Measurements from ENCODE around the gene FBXO34. TPM values are rescaled to one million over a fixed set of nuclear protein-coding genes. Genes with fewer than 3 reads are reported as not detected.
A peak's percentile ranks its signal among the peaks of the same experiment; 100 is the strongest.
"Not testable (repeated sequence)": the region's sequence is repeated elsewhere in the genome, so short reads cannot be mapped to it uniquely, and the experiment has no call there.

FBXO34 gene
- total RNA-seq, 2 experiments from 2014 or later = 18.5 to 18.9 TPM

DNA sequence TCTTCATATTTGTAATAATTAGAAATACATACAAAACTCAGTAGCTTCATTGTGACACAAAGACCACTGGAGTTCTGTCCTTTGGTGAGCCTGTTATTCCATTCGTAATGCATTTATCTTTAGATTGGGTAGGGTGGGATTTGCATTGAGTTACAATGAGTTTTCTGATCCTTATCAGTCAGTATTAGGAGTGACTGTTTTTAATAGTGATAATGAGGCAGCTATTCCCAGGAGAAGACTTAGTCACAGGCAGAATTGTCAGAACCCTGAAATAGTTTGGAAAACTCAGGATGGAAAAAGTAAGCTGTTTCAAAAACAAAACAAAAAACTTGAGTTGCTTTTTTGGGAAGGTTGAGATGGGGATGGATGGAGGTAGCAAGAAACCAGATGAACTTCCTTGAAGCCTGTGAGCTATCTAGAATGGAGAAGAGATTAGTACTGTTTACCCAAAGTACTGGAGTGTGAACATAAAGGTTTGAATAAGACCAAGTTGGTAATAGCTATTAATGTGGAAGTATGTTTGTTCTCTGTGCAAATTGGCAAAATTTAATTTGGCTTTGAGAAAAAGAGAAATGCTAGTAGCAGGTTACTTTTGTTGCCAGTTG, 38.6 kb downstream of the FBXO34 start:
- H3K9me3 Mint-ChIP-seq (ENCODE audit: low read depth) = peaks cover 25% of the 10 kb centered on the region
- POLR2A ChIA-PET = interaction anchor here (0.6 kb wide), 1 partner anchor 209 kb away, joined by 13 read pairs; no protein-coding TSS in a partner anchor
- intact Hi-C loops (cut with DNase I, micrococcal nuclease) = no loop called here

DNA sequence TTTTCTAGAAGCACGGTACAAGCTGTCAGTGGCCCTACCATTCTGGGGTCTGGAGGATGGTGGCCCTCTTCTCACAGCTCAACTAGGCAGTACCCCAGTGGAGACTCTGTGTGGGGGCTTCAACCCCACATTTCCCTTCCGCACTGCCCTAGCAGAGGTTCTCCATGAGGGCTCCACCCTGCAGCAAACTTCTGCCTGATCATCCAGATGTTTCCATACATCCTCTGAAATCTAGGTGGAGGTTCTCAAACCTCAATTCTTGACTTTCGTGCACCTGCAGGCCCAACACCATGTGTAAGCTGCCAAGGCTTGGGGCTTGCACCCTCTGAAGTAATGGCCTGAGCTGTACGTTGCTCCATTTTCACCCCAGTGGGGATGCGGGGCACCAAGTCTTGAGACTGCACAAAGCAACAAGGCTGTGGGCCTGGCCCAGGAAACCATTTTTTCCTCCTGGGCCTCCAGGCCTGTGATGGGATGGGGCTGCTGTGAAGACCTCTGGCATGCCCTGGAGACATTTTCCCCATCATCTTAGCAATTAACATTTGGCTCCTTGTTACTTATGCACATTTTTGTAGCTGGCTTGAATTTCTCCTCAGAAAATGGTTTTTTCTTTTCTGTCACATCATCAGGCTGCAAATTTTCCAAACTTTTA, 41.3 kb downstream of the FBXO34 start:
- H3K27me3 Mint-ChIP-seq; H3K27ac Mint-ChIP-seq; H3K4me3 Mint-ChIP-seq; ATAC-seq; intact Hi-C loops (cut with DNase I, micrococcal nuclease); POLR2A ChIA-PET; DNase-seq: not testable (repeated sequence)
- CTCF ChIA-PET = interaction anchor here (1.1 kb wide), 1 partner anchor 42 kb away, joined by 3 read pairs; the partner anchor contains the start of gene FBXO34
- Mint-ChIP-seq H3K4me1 (peaks cover 25% of the 10 kb centered on the region), H3K9me3 (ENCODE audit: low read depth) (peaks cover 33% of the 10 kb centered on the region), H3K36me3 (ENCODE audit: low read depth) (peaks cover 55% of the 10 kb centered on the region)

More for the DNA sequence above, 38.6 kb downstream of the FBXO34 start:
- Mint-ChIP-seq H3K27me3 (no peaks in the 10 kb centered on the region), H3K27ac (no peak overlapping the region), H3K36me3 (ENCODE audit: low read depth) (peaks cover 38% of the 10 kb centered on the region), H3K4me1 (peaks cover 28% of the 10 kb centered on the region), H3K4me3 (no peak overlapping the region)
- no peak for ATAC-seq
- CTCF ChIA-PET = interaction anchor here (0.6 to 1.3 kb wide), 5 partner anchors 38 to 611 kb away, joined by 3 to 4 read pairs (median 3); no protein-coding TSS in a partner anchor
- no peak for DNase-seq

DNA sequence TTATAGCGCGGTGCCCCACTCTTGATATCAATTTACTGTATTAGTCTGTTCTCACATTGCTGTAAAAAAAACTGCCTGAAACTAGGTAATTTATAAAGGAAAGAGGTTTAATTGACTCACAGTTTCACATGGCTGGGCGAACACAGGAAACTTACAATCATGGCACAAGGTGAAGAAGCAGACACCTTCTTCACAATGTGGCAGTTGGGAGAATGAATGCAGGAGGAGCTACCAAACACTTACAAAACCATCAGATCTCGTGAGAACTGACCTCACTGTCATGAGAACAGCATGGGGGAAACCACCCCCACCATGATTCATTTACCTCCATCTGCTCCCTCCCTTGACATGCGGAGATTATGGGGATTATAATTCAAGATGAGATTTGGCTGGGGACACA, 42.3 kb downstream of the FBXO34 start:
- intact Hi-C loops (cut with DNase I, micrococcal nuclease) = no loop called here
- ChIA-PET POLR2A (interaction anchor here (0.7 kb wide), 1 partner anchor 24 kb away, joined by 4 read pairs; no protein-coding TSS in a partner anchor), CTCF (interaction anchor here (1.0 to 1.5 kb wide), 3 partner anchors 17 to 43 kb away, joined by 3 read pairs; partner anchors contain the start of gene FBXO34)
- H3K9me3 Mint-ChIP-seq (ENCODE audit: low read depth) = peaks cover 33% of the 10 kb centered on the region
- no peak overlapping the region for H3K4me3 Mint-ChIP-seq
- H3K4me1 Mint-ChIP-seq = peaks cover 21% of the 10 kb centered on the region
- ATAC-seq (peak; percentile 72), DNase-seq (no peak)
- H3K36me3 Mint-ChIP-seq (ENCODE audit: low read depth) = peaks cover 55% of the 10 kb centered on the region
- H3K27me3 Mint-ChIP-seq = no peaks in the 10 kb centered on the region
- peak overlapping the region; percentile 76 for H3K27ac Mint-ChIP-seq

DNA sequence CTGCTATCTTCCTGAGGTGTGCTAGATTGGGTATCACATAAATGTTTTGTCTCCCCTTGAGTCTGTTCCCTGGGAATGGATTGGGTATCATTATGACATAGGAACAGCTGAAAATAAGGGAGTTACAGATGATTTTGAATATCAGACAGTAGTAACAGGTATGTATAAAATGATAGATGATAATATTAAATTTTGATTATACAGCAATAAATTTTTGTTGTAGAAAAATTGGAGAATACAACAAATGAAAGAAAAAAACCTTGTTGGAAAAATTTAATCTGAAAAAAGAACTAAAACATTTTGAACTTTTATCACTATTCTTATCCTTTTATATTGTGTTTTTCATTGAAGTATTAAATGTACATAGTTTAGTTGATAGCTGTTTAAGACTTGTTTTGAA, 43.2 kb downstream of the FBXO34 start:
- ATAC-seq (no peak), DNase-seq (no peak)
- ChIA-PET CTCF (interaction anchor here (1.0 to 1.5 kb wide), 3 partner anchors 16 to 44 kb away, joined by 3 to 5 read pairs (median 3); no protein-coding TSS in a partner anchor), POLR2A (no interaction called here)
- Mint-ChIP-seq H3K9me3 (ENCODE audit: low read depth) (peaks cover 33% of the 10 kb centered on the region), H3K4me1 (peaks cover 21% of the 10 kb centered on the region), H3K4me3 (no peak overlapping the region), H3K36me3 (ENCODE audit: low read depth) (peaks cover 60% of the 10 kb centered on the region), H3K27ac (no peak overlapping the region), H3K27me3 (no peaks in the 10 kb centered on the region)
- intact Hi-C loops (cut with DNase I, micrococcal nuclease) = no loop called here

DNA sequence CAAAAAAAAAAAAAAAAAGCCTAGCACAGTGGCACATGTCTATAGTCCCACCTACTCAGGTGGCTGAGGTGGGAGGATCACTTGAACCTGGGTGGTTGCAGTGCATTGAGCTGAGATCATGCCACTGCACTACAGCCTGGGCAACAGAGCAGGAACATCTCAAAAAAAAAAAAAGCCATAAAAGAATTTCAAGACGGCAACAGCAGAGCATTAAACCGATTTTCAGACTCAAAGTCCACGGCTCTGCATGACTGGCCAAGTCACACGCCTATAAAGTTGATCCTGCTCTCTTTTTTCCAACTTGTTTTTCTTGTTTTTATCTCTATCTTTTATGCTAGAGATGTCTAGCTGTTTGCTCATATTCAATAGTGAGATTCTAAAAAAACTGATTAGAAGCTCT, 45.3 kb downstream of the FBXO34 start:
- peaks cover 41% of the 10 kb centered on the region for H3K36me3 Mint-ChIP-seq (ENCODE audit: low read depth)
- CTCF ChIA-PET = interaction anchor here (0.9 to 1.5 kb wide), 2 partner anchors 16 to 37 kb away, joined by 3 to 6 read pairs; no protein-coding TSS in a partner anchor
- peaks cover 26% of the 10 kb centered on the region for H3K9me3 Mint-ChIP-seq (ENCODE audit: low read depth)
- no peak overlapping the region for H3K4me3 Mint-ChIP-seq
- no peak for DNase-seq
- H3K27me3 Mint-ChIP-seq = no peaks in the 10 kb centered on the region
- no peak for ATAC-seq
- no peak overlapping the region for H3K27ac Mint-ChIP-seq
- POLR2A ChIA-PET = interaction anchor here (1.5 kb wide), 1 partner anchor 9 kb away, joined by 3 read pairs; no protein-coding TSS in a partner anchor
- intact Hi-C loops (cut with DNase I, micrococcal nuclease) = no loop called here
- peaks cover 19% of the 10 kb centered on the region for H3K4me1 Mint-ChIP-seq

DNA sequence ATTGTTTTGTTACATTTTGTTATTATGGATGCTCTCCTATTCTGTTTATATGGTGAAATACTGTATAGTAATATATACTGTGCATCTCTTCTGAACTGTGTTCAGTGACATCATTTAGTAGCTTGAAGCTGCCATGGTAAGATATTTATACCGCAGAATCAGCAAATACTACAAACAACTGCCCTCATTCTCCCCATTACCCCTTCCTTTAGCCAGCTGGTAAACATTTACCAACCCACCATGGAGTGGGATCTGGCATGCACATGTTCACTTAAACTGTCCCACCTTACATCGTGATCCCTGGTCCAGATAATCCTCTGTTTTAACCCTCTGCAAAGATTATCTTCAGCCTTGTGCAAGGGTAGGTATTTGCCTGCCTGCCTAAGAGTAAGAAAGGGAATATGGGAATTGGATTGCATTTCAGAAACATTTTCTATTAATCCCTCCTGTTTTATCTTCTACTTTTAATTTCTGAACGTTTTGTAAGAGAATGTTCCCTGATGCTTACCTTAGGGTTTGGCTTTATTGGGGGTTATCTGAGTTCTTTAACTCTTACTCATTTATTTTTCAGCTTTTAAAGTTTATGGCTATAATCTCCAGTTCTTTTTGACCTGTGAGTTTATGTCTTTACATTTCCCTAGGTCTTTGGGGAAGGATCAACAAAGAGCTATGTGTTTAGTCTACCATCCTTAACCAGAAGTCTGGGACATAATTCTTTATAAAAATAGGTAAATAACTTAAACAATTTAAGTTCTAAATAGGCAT, 46.5 kb downstream of the FBXO34 start:
- DNase-seq (no peak), ATAC-seq (no peak)
- Mint-ChIP-seq H3K4me3 (no peak overlapping the region), H3K36me3 (ENCODE audit: low read depth) (peaks cover 34% of the 10 kb centered on the region), H3K27ac (no peak overlapping the region), H3K4me1 (peaks cover 19% of the 10 kb centered on the region), H3K9me3 (ENCODE audit: low read depth) (peaks cover 22% of the 10 kb centered on the region), H3K27me3 (no peaks in the 10 kb centered on the region)
- CTCF ChIA-PET = interaction anchor here (1.1 kb wide), 1 partner anchor 45 kb away, joined by 3 read pairs; no protein-coding TSS in a partner anchor
- intact Hi-C loops (cut with DNase I, micrococcal nuclease) = no loop called here
- POLR2A ChIA-PET = no interaction called here

DNA sequence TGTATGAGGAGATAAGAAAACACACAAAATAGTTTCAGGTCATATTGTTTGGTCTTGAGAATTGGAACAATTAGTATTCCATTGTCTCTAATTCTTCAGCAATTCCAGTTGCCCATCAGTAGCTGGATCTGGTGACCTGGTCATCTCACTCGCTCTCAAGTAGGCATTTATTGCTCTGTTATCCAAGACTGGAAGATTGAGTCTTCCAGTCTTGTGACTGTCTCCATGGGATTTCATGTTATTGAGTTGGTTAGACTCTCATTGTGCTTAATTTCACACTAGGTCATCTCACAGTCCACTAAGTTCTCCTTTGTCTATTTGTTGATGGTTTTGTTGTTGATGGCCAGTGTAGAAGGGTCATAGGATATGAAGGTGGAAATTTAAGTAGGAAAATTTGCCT, 47.5 kb downstream of the FBXO34 start:
- H3K4me1 Mint-ChIP-seq = peaks cover 10% of the 10 kb centered on the region
- no peak overlapping the region for H3K4me3 Mint-ChIP-seq
- peaks cover 25% of the 10 kb centered on the region for H3K36me3 Mint-ChIP-seq (ENCODE audit: low read depth)
- H3K9me3 Mint-ChIP-seq (ENCODE audit: low read depth) = peaks cover 13% of the 10 kb centered on the region
- ChIA-PET POLR2A (no interaction called here), CTCF (interaction anchor here (1.1 kb wide), 1 partner anchor 46 kb away, joined by 3 read pairs; no protein-coding TSS in a partner anchor)
- ATAC-seq (no peak), DNase-seq (no peak)
- no peaks in the 10 kb centered on the region for H3K27me3 Mint-ChIP-seq
- intact Hi-C loops (cut with DNase I, micrococcal nuclease) = no loop called here
- H3K27ac Mint-ChIP-seq = no peak overlapping the region

DNA sequence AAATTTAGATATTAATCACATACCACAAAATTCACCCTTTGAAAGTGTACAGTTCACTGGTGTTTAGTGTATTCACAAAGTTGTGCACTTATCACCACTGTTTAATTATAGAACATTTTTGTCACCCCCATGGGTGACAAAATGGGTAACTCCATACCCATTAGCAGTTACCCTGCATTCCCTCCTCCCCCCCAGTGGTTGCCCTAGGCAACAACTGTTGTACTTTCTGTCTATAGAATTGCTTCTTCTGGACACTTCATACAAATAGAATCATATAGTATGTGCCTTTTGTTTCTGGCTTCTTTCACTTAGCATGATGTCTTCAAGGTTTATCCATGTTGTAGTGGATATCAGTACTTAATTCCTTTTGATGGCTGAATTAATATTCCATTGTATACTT, 52.7 kb downstream of the FBXO34 start:
- Mint-ChIP-seq H3K27ac (no peak overlapping the region), H3K36me3 (ENCODE audit: low read depth) (peaks cover 14% of the 10 kb centered on the region), H3K27me3 (no peaks in the 10 kb centered on the region), H3K4me3 (no peak overlapping the region), H3K9me3 (ENCODE audit: low read depth) (no peaks in the 10 kb centered on the region), H3K4me1 (peaks cover 28% of the 10 kb centered on the region)
- no peak for DNase-seq
- ATAC-seq = no peak
- intact Hi-C loops (cut with DNase I, micrococcal nuclease) = no loop called here
- ChIA-PET POLR2A (no interaction called here), CTCF (no interaction called here)

DNA sequence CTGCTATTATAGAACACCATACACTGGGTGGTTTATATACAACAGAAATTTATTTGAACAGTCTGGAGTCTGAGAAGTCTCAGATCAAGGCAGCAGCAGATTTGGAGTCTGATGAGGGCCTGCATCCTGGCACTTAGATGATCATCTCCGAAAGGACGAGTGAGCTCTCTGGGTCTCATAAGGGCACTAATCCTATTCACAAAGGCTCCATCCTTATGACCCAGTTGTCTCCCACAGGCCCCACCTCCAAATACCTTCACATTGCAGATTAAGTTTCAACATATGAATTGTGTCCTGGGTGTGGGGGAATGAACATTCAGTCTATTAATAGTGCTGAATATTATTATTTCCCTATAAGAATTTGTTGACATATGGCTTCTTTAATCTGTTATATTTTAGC, 53.6 kb downstream of the FBXO34 start:
- H3K4me3 Mint-ChIP-seq = no peak overlapping the region
- ATAC-seq (no peak), DNase-seq (no peak)
- no peaks in the 10 kb centered on the region for H3K9me3 Mint-ChIP-seq (ENCODE audit: low read depth)
- POLR2A ChIA-PET = no interaction called here
- H3K27me3 Mint-ChIP-seq = no peaks in the 10 kb centered on the region
- CTCF ChIA-PET = no interaction called here
- H3K36me3 Mint-ChIP-seq (ENCODE audit: low read depth) = peaks cover 12% of the 10 kb centered on the region
- H3K4me1 Mint-ChIP-seq = peaks cover 37% of the 10 kb centered on the region
- no peak overlapping the region for H3K27ac Mint-ChIP-seq
- intact Hi-C loops (cut with DNase I, micrococcal nuclease) = no loop called here

DNA sequence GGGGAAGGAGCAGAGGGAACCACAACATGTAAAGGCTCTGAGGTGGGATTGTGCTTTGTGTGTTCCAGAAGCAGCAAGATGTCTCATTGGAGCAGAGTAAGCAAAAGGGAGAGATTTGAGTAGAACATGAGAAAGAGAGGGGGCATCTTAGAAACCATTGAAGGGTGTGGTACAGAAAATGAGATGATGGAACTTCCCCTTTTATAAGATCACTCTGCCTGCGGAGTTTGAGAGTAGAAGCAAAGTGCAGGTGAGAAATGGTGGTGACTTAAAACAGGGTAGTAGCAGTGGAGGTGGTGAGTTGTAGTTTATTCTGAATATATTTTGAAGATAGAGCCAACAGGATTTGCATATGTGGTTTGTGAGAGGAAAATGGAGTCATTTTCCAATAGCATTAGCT, 56.0 kb downstream of the FBXO34 start:
- H3K4me1 Mint-ChIP-seq = peaks cover 54% of the 10 kb centered on the region
- CTCF ChIA-PET = interaction anchor here (0.7 to 1.8 kb wide), 3 partner anchors 25 to 166 kb away, joined by 3 to 5 read pairs (median 3); no protein-coding TSS in a partner anchor
- no peak for DNase-seq
- peaks cover 12% of the 10 kb centered on the region for H3K36me3 Mint-ChIP-seq (ENCODE audit: low read depth)
- POLR2A ChIA-PET = no interaction called here
- intact Hi-C loops (cut with DNase I, micrococcal nuclease) = no loop called here
- ATAC-seq = peak; percentile 24
- no peak overlapping the region for H3K4me3 Mint-ChIP-seq
- no peaks in the 10 kb centered on the region for H3K27me3 Mint-ChIP-seq
- H3K27ac Mint-ChIP-seq = no peak overlapping the region
- H3K9me3 Mint-ChIP-seq (ENCODE audit: low read depth) = no peaks in the 10 kb centered on the region

DNA sequence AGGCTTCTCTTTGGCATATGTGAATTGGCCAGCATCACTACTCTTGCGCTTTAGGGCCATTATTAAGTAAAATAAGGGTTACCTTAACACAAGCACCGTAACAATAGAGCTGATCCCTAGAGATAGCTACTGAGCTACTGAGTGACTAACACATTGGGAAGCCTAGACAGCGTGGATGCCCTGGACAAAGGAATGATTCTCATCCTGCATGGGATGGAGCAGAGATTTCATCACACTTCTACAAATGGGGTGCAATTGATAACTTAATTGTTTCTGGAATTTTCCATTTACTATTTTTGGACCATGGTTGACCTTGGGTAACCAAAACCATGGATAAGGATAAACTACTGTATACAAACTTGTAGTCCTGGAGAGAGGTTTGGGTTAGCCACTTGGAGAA, 57.1 kb downstream of the FBXO34 start:
- DNase-seq (no peak), ATAC-seq (no peak)
- CTCF ChIA-PET = interaction anchor here (1.5 kb wide), 1 partner anchor 167 kb away, joined by 3 read pairs; no protein-coding TSS in a partner anchor
- Mint-ChIP-seq H3K27ac (no peak overlapping the region), H3K4me1 (peaks cover 65% of the 10 kb centered on the region), H3K9me3 (ENCODE audit: low read depth) (no peaks in the 10 kb centered on the region), H3K4me3 (no peak overlapping the region), H3K36me3 (ENCODE audit: low read depth) (peaks cover 12% of the 10 kb centered on the region), H3K27me3 (no peaks in the 10 kb centered on the region)
- intact Hi-C loops (cut with DNase I, micrococcal nuclease) = no loop called here
- POLR2A ChIA-PET = no interaction called here

Measured in activated CD4-positive, alpha-beta T cell treated with anti-CD3 and anti-CD28 coated beads for 36 hours (primary cell).